HK-2 (cell line): ENCODE data around the gene LMO2.
"Not testable (repeated sequence)": the region's sequence is repeated elsewhere in the genome, so short reads cannot be mapped to it uniquely, and the experiment has no call there.

Experiments used
- DNase-seq: peaks from one replicate; pipeline ENCODE4 v3.0.0-alpha.2; 2018; ENCODE audit not compliant: unreplicated experiment

Gene LMO2

GRCh38 chr11:33861386-33861785 is 30.5 kb downstream of the LMO2 start:
- no peak for DNase-seq

- no peak for DNase-seq
Observed at GRCh38 chr11:33860926-33861325, 30.9 kb downstream of the LMO2 start.

DNA sequence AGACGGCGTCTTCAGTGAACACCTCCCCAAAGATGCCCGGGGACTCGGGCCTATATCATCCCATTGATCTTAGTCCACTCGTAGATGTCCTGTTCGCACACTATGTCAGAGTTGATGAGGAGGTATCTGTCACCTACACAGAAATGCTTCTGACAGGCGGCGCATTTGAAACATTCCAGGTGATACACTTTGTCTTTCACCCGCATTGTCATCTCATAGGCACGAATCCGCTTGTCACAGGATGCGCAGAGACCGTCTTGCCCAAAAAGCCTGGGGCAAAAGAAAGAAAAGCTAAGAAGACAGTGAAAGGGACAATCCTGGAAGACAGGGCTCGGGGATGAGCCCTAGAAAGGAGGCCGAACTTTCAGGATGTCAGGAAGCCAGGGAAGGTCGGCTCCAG is 32.6 kb downstream of the LMO2 start:
- no peak for DNase-seq

DNA sequence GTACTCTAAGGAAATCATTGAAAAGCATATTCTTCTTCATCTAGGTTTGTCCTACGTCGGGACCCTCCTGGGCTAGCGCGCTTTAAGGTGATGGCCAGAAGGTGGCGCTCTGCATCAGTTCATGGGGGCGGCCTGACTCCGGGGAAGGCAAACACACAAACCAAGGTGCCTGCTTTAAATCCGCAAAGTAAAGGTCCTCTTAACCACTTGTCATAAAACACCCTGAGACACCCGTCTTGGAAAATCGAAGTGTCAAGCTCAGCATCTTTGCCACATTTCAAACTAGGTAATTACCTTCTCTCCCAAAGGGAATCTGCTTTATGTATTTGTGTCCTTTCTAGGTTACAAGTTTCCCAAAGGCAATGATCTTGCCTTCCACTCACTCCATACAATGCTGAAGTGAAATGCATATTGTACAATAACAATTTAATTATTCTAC is 33.9 kb downstream of the LMO2 start:
- peak; percentile 52 for DNase-seq

DNA sequence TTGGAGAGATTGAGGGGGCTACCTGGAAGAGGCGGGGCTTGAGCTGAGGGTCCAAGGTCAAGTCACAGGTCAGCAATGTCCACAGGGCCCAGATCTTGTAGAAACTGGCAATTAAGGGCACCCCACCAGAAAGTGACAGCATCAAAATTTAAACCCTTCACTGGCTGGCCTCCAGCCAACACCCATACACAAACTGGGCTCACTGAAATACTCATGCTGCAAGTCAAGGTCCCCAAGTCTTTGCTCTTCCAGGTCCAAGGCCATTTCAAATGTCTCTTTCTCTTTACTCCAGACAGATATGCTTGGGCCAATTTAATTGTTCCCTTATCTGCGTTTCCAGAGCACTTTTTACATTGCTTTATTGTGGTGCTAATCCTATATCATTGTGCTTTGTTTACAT is 36.4 kb downstream of the LMO2 start:
- DNase-seq: no peak

- DNase-seq: no peak
Observed at GRCh38 chr11:33848717-33849390, 43.0 kb downstream of the LMO2 start.

GRCh38 chr11:33847251-33847650 is 44.6 kb downstream of the LMO2 start:
- no peak for DNase-seq

DNA sequence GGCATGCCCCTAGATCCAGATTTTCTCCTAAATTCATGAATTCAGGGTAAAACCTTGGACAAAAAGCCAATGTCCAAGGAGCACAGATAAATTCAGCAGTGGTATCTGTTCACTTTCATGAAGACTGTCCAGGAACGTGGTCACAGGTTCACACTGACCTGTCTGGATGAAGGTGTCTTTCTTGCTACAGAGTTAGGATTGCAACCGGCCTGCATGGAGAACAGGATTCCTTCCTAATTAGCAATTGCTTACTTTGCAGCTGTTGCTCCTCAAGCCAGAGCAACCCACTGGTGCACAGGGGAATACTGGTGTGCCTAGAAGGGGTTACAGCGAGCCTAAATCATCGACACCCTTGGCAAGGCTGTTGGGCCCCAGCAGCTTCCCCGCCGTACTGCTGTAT is 47.6 kb downstream of the LMO2 start:
- no peak for DNase-seq

DNA sequence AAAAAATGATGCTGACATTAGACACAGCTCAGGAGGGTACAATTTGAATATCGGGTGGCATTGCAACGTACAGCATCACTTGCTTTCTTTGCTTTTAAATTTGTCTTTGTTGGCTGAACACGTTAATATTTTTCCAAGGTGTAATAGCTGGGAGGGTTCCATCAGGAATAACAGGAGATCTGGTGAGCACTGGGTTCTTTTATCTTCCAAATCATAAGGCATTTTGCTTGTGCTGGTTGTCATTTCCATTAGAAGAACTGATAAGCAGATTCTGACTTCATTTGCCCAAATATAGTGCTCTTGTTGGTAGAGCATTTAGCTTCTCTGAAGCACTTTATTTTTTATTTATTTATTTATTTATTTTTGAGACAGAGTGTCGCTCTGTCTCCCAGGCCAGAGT is 48.9 kb downstream of the LMO2 start:
- no peak for DNase-seq

DNA sequence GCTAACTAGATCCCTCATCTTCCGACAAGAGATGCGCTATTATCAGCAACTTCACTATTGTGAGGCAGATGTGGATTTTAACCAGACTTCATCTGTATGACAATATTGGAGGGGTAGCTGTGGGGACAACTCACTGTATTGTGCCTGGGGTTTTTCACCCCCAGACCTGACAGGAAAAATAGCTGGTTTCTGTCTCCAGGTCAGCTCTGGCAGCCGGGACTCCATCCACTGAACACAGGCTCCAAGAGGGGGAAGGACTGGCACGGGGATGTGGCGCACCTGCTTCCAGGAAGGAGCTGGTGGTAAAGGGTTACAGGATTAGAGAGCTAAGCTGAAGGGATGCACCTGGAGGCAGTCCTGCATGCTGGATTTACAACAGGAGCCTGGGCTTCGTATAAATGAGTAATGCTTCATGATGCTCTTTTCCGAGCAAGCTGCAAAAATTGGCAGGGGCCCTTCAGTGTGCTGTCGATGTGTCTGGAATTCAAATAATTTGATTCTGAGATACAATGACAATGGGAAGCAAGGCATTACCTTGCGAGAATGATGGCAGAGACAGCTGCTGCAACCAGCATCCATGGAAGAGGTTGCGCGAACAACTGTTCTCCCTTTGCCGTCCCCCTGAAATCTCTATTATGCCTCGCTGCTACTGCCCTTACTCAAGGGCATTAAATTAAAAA is 49.5 kb downstream of the LMO2 start:
- no peak for DNase-seq

DNA sequence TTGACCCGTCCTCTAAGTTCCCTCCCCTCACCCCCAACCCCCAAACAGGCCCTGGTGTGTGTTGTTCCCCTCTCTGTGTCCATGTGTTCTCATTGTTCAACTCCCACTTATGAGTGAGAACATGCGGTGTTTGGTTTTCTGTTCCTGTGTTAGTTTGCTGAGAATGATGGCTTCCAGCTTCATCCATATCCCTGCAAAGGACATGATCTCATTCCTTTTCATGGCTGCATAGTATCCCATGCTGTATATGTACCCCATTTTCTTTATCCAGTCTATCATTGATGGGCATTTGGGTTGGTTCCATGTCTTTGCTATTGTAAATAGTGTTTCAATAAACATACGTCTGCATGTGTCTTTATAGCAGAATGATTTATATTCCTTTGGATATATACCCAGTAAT is 53.6 kb downstream of the LMO2 start:
- DNase-seq: not testable (repeated sequence)

- not testable (repeated sequence) for DNase-seq
Observed at GRCh38 chr11:33837334-33837733, 54.5 kb downstream of the LMO2 start.

DNA sequence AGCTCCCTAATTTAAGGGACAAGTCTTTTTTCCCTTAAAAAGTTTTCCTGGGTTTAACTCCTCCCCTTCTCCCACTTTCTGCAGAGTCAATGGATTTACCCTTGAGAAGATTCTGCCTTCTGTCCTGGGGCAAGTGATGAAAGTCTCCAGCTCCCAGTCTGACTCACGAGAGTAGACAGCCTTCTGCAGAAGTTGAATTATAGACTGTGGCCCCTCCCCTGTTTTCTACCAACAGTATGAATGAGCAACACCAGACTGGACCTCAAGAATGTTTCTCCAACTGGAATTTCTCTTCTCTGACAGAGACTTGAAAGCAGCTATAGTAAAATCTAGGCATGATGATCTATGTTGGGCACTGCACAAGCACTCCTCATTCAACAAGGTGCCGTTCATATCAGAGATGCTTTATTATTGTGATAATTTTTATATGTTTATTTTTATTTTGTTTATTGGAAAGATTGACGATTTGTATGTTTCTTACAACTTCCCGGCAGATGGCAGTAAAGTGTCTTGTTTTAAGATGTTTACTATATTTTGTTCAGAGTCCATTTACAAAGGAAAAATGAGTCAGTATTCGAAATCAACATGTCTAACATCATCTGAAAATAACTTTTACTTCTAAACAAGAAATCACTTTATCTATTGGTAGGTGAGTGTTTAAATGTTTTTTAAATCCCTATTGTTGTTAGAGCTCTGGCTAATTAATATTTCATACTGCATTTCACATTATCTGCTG is 56.6 kb downstream of the LMO2 start:
- DNase-seq: no peak

DNA sequence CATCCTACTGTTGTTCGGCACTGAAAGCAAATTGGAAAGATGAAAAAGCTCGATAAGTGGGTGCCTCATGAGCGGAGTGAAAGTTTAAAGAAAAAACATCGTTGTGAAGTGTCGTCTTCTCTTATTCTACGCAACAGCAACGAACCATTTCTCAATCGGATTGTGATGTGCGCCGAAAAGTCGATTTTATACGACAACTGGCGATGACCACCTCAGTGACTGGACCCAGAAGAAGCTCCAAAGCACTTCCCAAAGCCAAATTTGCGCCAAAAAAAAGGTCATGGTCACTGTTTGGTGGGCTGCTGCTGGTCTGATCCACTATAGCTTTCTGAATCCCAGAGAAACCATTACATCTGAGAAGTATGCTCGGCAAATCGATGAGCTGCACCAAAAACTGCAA is 59.2 kb downstream of the LMO2 start:
- DNase-seq: no peak

DNA sequence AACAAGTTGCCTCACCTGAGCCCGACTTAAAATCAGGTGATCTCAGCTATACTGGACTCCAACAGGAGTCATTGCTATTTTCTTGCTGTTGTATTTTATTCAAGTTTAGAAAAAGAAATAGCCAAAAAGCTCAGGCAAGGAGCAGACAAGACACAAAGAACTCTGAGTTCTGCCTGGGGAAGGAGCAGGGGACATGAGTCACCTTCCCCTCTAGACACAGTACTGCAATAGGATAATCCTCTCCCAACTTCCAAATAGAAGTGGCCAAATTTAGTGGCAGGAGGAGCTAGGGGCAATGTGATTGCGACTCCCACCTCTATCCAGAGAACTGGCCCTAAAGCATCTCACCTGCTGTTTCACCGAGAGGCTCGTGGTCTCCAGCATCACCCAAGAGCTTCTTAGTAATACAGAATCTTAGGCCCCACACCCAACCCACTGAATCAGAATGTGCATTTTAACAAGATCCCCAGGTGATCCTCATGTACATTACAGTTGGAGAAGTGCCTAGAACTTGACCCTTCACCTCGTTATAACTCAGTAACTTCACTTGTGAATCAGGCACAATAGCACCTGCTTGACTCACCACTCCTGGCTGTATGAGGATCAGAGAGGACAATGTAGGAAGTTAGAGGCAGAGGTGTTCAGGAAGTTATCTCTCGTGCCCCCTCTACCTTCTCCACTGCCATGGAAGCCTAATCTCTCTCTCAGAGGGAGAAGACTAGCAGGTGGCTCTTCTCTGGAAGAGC is 60.8 kb downstream of the LMO2 start:
- DNase-seq: no peak

DNA sequence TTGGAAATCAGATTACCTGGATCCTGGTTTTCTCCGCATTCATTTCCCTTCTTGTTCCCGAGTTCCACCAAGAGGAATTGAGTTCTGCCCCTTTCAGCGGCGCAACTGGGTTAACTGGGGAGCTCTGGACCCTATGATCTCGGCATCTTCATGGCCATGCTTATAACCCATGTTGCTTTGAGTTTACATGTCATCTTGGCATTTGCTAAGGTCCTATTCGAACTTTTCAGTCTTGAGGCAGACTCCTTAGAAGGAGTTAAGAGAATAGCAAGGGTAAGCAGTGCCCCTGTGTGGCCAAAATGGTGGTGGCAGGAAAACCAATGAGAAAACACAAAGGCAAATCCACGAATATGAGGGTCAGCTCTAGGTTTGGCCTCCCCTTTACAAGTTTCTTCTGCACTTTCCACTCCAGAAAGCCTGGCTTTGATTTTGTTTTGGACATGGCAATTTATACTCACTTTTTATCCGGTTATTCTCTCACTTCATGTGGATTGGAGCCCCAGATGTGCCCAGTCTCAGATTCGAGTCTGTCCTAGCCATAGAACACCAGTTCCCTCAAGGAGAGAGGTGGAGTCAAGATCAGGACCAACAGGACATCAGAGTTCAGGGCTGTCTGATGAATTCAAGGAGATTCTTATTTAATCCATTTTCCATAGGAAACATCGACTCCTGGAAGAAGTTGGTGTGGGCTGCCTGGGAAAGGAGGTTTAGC is 62.3 kb downstream of the LMO2 start:
- DNase-seq: peak; percentile 42

DNA sequence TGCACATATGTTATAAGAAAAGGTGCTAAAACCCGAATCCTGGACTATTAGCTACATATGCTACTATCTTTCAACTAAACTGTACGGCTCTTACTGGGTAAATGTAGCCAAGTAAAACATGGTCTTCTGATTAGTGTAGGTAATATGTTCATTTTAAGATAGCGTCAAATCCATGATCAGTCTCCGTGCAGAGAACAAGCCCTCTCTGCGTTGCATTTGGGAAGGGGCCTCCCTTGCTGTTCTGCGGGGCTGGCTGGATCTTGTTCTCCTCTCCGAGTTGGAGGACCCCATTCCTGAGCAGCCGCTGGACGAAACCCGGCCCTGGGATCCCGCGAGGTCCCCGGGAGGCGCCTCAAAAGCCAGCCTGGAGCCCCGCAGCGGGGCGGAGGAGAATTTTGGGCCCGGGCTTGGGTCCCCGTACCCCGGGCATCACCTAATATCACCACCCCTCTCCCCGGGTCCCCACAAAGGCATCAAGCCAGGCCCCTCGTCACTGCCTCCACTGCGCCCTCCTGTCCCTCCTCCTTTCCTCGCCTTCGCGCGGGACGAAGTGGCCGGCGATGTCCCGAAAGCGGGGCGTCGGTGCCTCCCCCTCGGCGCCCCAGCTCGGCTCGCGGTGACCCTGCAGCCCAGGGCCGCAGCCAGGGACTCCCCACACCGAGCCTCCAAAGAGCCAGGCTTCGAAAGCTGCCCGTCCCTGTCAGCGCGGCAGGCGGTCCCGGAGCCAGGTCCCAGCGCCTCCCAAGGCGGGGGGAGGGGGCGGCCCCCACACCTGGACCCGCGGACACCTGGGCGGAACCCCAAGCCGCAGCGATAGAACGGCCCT is 63.1 kb downstream of the LMO2 start:
- DNase-seq: no peak

DNA sequence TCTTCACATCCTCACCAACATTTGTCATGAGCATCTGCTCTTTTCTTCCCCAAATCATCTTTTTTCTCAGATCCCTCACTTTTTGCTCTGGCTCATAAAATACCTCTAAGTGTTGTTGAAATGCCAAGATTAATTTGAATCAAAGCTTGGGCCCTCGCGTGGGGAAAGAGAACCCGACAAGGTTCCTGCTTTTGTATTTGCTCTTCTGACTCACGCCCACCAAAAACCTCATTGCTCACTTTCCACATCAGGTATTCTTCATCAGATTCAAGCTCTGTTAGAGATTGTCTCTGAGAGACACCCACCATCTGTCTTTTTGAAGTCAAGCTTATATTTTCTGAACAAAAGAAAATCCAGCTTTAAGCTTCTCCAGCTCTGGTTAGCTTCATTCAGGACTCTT is 64.7 kb downstream of the LMO2 start:
- DNase-seq: no peak

- DNase-seq: no peak
Observed at GRCh38 chr11:33825854-33826560, 65.9 kb downstream of the LMO2 start.

- not testable (repeated sequence) for DNase-seq
Observed at GRCh38 chr11:33822981-33823380, 68.9 kb downstream of the LMO2 start.
